Pancreas (tissue), 10 donors: ENCODE results near the gene HOXC10. TPM values are rescaled to one million over a fixed set of nuclear protein-coding genes. Genes with fewer than 3 reads are reported as not detected.
A peak's percentile ranks its signal among the peaks of the same experiment; 100 is the strongest.

ENCODE experiments used
- ATAC-seq, 4 donors: fragments of 200-7000 bp; cut with Tn5 transposase; one replicate each; pipeline versions ENCODE4 v1.8.0 to v1.9.1; 2020; ENCODE audit warnings: mild to moderate bottlenecking in 4 of 4, moderate library complexity in 4 of 4
- DNase-seq, 6 donors: peaks; one replicate each; pipeline ENCODE4 v3.0.0-alpha.2; 2020
- FAIRE-seq: peaks from 2 replicates; lab custom pipeline; 2012; peaks lifted over from hg19 to GRCh38; lab: Jason Lieb, UNC
- H3K27ac ChIP-seq, 4 donors: fragments of 200-600 bp; sonication (generic); 1 replicate in 3 of 4; 2 replicates in 1 of 4; pipeline versions ENCODE4 v1.5.0 to v1.8.0; 2020
- H3K27me3 ChIP-seq, 4 donors: fragments of 200-600 bp; one replicate each; pipeline ENCODE4 v1.8.0; 2021
- H3K36me3 ChIP-seq, 3 donors: fragments of 200-600 bp; sonication (generic) in 1 of 3; one replicate each; pipeline versions ENCODE4 v1.5.0 to v1.8.0; 2020 to 2021
- H3K4me1 ChIP-seq, 3 donors: fragments of 200-600 bp; one replicate each; pipeline ENCODE4 v1.8.0; 2021
- H3K4me3 ChIP-seq, 4 donors: fragments of 200-600 bp; sonication (generic) in 2 of 4; one replicate each; pipeline versions ENCODE4 v1.5.0 to v1.8.0; 2020 to 2021
- H3K9me3 ChIP-seq, 4 donors: fragments of 200-600 bp; one replicate each; pipeline ENCODE4 v1.8.0; 2021
- CTCF ChIP-seq, 4 donors: fragments of 200-600 bp; sonication (generic) in 3 of 4; IDR thresholded peaks; one replicate each; pipeline versions ENCODE4 v1.5.0 to v1.8.0; 2021; ENCODE audit warnings: antibody characterized with exemption in 4 of 4
- WGBS, 2 donors: extraction: QIAGEN DNeasy Blood & Tissue Kit; methylation state at CpG; one replicate each; pipeline ENCODE4 v1.1.7; 2013; 5-methylcytosine and 5-hydroxymethylcytosine counted together
- intact Hi-C, 3 donors: fragments of 100-400 bp; cut with DNase I; formaldehyde crosslinking; loops; one replicate each; pipeline versions ENCODE4 v1.11.1 to v1.14.2; 2022
- polyA plus RNA-seq, 2 donors: library from polyadenylated mRNA; stranded (reverse); fragments of 200-250 nt; gene quantifications; one replicate each; pipeline ENCODE4 v1.2.3, GENCODE V29; 2013
- total RNA-seq, 6 donors: library from RNA; stranded (reverse); fragmentation: NEBNext Ultra II Directional in 4 of 6; extraction: Animal tissue kit (Norgen Biotek cat#: 25700) in 4 of 6; gene quantifications; one replicate each; pipeline versions ENCODE4 v1.2.1 to v1.2.4, GENCODE V29; 2021 to 2023
- donor health status: healthy with polysubstance abuse.
- donor health status: DM: no; HTN: no; CAD: no; lungs with moderate emphysema.
- donor health status: DM: no; HTN: no; CAD: no.
- donor health status: control.
- donor health status: control.
- donor health status: Bipolar disorder and iron deficiency.
- donor health status: DM: yes; HTN: yes; CAD: no.
- donor health status: DM: no; HTN: no; CAD: no.
- donor health status: DM: no; HTN: no; CAD: no.
- donor health status: DM: yes; HTN: yes; CAD: no.

Gene HOXC10
- total and polyA plus RNA-seq, 8 donors, result 0.08 to 0.16 TPM; not detected in 6

- ATAC-seq, result no peak
- no peak for FAIRE-seq
- DNase-seq, result no peak
- H3K4me1 ChIP-seq, result no peaks in the 10 kb centered on the region
- H3K27me3 ChIP-seq, result peaks cover 3 to 33% (median 8%) of the 10 kb centered on the region in 4 donors
- 68 to 73% methylated on average over 6 of the region's 6 CpGs for WGBS, 2 donors
- no peak for TF ChIP-seq CTCF (IDR thresholded peaks at IDR 0.05)
- no peak overlapping the region for H3K27ac ChIP-seq
- H3K36me3 ChIP-seq, result no peaks in the 10 kb centered on the region
- H3K4me3 ChIP-seq, result no peak overlapping the region
- H3K9me3 ChIP-seq, result no peaks in the 10 kb centered on the region
- intact Hi-C loops, result no loop called here
These were observed 50.8 kb downstream of the HOXC10 start for GRCh38 chr12:54035568-54036264.

- no peak for ATAC-seq
- intact Hi-C loops, result no loop called here
- DNase-seq, result peak in 1 of 6 donors; percentile 48
- WGBS, 2 donors, result 70 to 72% methylated on average over 14 of the region's 14 CpGs
- Histone ChIP-seq H3K9me3 (no peaks in the 10 kb centered on the region), H3K4me3 (no peak overlapping the region), H3K27ac (no peak overlapping the region), H3K27me3 (peaks cover 0 to 25% (median 9%) of the 10 kb centered on the region in 4 donors), H3K4me1 (no peaks in the 10 kb centered on the region), H3K36me3 (no peaks in the 10 kb centered on the region)
- no peak for TF ChIP-seq CTCF (IDR thresholded peaks at IDR 0.05)
- FAIRE-seq, result no peak
These were observed 51.8 kb downstream of the HOXC10 start for GRCh38 chr12:54036620-54037359.

- 53 to 57% methylated on average over 14 of the region's 14 CpGs for WGBS, 2 donors
- FAIRE-seq (no peak), ATAC-seq (no peak), DNase-seq (peak in 1 of 6 donors; percentile 12)
- Histone ChIP-seq H3K4me1 (no peaks in the 10 kb centered on the region), H3K27ac (no peak overlapping the region), H3K9me3 (no peaks in the 10 kb centered on the region), H3K27me3 (peaks cover 0 to 18% (median 7%) of the 10 kb centered on the region in 4 donors), H3K36me3 (no peaks in the 10 kb centered on the region), H3K4me3 (no peak overlapping the region)
- TF ChIP-seq CTCF (IDR thresholded peaks at IDR 0.05), result no peak
- intact Hi-C loops, result no loop called here
These were observed 52.7 kb downstream of the HOXC10 start for GRCh38 chr12:54037360-54038283.

GRCh38 chr12:54038284-54038870 is 53.4 kb downstream of the HOXC10 start:
- H3K9me3 ChIP-seq, result no peaks in the 10 kb centered on the region
- no peak for TF ChIP-seq CTCF (IDR thresholded peaks at IDR 0.05)
- WGBS, 2 donors, result 70 to 71% methylated on average over 5 of the region's 5 CpGs
- H3K27ac ChIP-seq, result no peak overlapping the region
- peaks cover 0 to 11% (median 5%) of the 10 kb centered on the region in 4 donors for H3K27me3 ChIP-seq
- peak in 1 of 6 donors; percentile 10 for DNase-seq
- ATAC-seq, result peak in 1 of 4 donors; percentile 5
- no peaks in the 10 kb centered on the region for H3K36me3 ChIP-seq
- no peak for FAIRE-seq
- intact Hi-C loops, result no loop called here
- H3K4me1 ChIP-seq, result no peaks in the 10 kb centered on the region
- H3K4me3 ChIP-seq, result no peak overlapping the region
